Lower lobe of right lung (tissue), 2 donors: ENCODE data around the gene NTM. TPM values are rescaled to one million over a fixed set of nuclear protein-coding genes. Genes with fewer than 3 reads are reported as not detected.

ENCODE experiments used
- ATAC-seq, 2 donors: fragments of 200-7000 bp; cut with Tn5 transposase; one replicate each; pipeline ENCODE4 v1.9.1; 2020 to 2022; ENCODE audit warnings: mild to moderate bottlenecking in 2 of 2, moderate library complexity in 2 of 2
- DNase-seq: peaks from one replicate; pipeline ENCODE4 v3.0.0-alpha.2; 2020
- H3K27ac ChIP-seq: fragments of 200-600 bp; one replicate; pipeline ENCODE4 v1.8.0; 2022
- H3K27me3 ChIP-seq: fragments of 200-600 bp; one replicate; pipeline ENCODE4 v1.8.0; 2022; ENCODE audit warnings: low read depth
- H3K36me3 ChIP-seq: fragments of 200-600 bp; one replicate; pipeline ENCODE4 v1.8.0; 2022; ENCODE audit warnings: mild to moderate bottlenecking
- H3K4me1 ChIP-seq: fragments of 200-600 bp; one replicate; pipeline ENCODE4 v1.8.0; 2022
- H3K4me3 ChIP-seq: fragments of 200-600 bp; one replicate; pipeline ENCODE4 v1.8.0; 2022; ENCODE audit warnings: mild to moderate bottlenecking
- H3K9me3 ChIP-seq: fragments of 200-600 bp; one replicate; pipeline ENCODE4 v1.8.0; 2022
- CTCF ChIP-seq: fragments of 200-600 bp; IDR thresholded peaks from one replicate; pipeline ENCODE4 v1.8.0; 2022; ENCODE audit warnings: antibody characterized with exemption, mild to moderate bottlenecking
- intact Hi-C: fragments of 100-400 bp; cut with DNase I; formaldehyde crosslinking; loops from one replicate; pipeline ENCODE4 v1.11.0; 2022
- total RNA-seq: library from RNA; stranded (reverse); fragmentation: NEBNext Ultra II Directional; extraction: Animal tissue kit (Norgen Biotek cat#: 25700); gene quantifications from one replicate; pipeline ENCODE4 v1.2.1, GENCODE V29; 2021
- donor health status: DM: no; HTN: yes; CAD: no; lungs with severe emphysema.

NTM gene
- total RNA-seq, 1 donor from 2014 or later: 2.3 TPM

DNA sequence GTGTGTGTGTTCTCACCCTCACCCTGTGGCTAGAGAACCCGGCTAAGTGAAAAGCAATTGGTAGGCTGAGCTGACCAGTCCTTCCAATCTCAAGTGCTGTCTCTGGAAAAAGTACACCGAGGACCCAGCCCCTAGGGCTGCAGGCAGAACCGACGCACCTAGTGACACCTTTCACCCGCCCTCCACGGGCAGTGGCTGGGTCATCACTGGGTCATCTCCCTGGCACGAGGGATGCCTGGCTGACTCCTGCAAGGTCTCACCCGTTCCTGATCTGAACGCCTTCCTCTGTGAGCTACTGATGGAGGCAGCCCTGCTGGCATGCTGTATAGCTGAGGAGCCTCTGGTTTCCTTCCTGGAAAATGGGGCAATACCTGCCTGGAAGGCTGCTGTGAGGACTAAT, 311.5 kb downstream of the NTM start:
- DNase-seq (no peak), ATAC-seq (no peak)
- TF ChIP-seq CTCF: no peak
- Histone ChIP-seq H3K9me3 (no peaks in the 10 kb centered on the region), H3K27ac (no peak overlapping the region), H3K36me3 (no peaks in the 10 kb centered on the region), H3K4me1 (no peaks in the 10 kb centered on the region), H3K4me3 (no peak overlapping the region), H3K27me3 (peaks cover 38% of the 10 kb centered on the region)
- intact Hi-C loops: no loop called here

DNA sequence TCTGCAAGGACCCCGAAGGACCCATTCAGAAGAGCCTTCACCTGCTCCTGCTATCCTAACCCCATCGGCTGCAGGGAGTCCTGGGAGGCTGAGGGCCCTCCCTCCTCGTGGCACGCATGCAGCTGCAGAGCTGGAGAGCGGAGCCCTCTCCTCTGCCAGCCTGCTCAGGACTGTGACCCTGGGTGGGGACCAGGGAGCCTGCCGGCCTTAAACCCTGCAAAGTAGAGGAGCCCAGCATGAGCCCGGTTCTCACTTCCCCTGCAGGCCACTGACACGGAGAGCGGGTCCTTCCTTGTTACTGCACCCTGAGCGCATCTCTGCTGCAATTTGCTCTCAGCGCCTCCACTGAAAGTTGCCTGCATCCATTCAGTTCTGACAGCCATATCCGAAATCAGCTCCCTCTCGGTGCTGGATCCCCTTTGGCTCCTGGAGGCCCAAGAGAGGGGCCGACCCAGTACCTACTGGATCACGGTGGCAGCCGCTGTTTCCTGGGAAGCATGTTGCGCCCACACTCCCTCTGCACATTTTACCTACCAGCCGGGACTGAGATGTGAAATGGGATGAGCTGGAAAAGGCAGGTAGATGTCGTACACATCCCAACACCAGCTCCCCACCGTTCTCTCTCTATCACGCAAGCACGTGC, 312.1 kb downstream of the NTM start:
- DNase-seq (no peak), ATAC-seq (no peak)
- Histone ChIP-seq H3K36me3 (no peaks in the 10 kb centered on the region), H3K27me3 (peaks cover 38% of the 10 kb centered on the region), H3K4me1 (no peaks in the 10 kb centered on the region), H3K9me3 (no peaks in the 10 kb centered on the region), H3K27ac (no peak overlapping the region), H3K4me3 (no peak overlapping the region)
- intact Hi-C loops: no loop called here
- TF ChIP-seq CTCF: no peak

DNA sequence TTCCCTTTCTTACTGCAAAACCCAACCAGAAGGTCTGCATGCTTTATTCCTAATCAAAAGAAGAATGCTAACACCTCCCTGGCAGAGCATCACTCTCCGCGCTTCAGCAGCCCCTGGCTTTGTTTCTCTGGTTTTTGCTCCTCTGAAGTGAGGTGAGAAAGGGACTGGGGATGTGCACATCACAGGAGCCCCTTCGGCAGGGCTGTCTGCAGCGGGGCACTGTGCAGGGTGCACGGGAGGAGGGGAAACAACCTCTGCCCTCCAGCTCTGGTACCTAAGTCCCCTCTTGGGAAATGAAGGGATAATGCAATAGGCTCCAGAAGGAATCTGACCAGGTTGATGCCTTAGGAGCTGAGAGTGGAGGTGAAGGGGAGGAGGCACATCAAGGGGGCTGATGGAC, 312.7 kb downstream of the NTM start:
- no peak for TF ChIP-seq CTCF
- ATAC-seq (no peak), DNase-seq (no peak)
- peaks cover 38% of the 10 kb centered on the region for H3K27me3 ChIP-seq
- H3K4me3 ChIP-seq: no peak overlapping the region
- intact Hi-C loops: no loop called here
- H3K4me1 ChIP-seq: no peaks in the 10 kb centered on the region
- H3K27ac ChIP-seq: no peak overlapping the region
- H3K36me3 ChIP-seq: no peaks in the 10 kb centered on the region
- H3K9me3 ChIP-seq: no peaks in the 10 kb centered on the region

GRCh38 chr11:131683666-131684065, 313.3 kb downstream of the NTM start:
- intact Hi-C loops: no loop called here
- H3K36me3 ChIP-seq: no peaks in the 10 kb centered on the region
- ATAC-seq (no peak), DNase-seq (no peak)
- H3K27ac ChIP-seq: no peak overlapping the region
- no peaks in the 10 kb centered on the region for H3K4me1 ChIP-seq
- H3K27me3 ChIP-seq: peaks cover 42% of the 10 kb centered on the region
- no peak overlapping the region for H3K4me3 ChIP-seq
- TF ChIP-seq CTCF: no peak
- no peaks in the 10 kb centered on the region for H3K9me3 ChIP-seq

GRCh38 chr11:131684111-131685060, 314.0 kb downstream of the NTM start:
- ATAC-seq (no peak), DNase-seq (no peak)
- Histone ChIP-seq H3K27ac (no peak overlapping the region), H3K9me3 (no peaks in the 10 kb centered on the region), H3K27me3 (peaks cover 49% of the 10 kb centered on the region), H3K4me1 (no peaks in the 10 kb centered on the region), H3K4me3 (no peak overlapping the region), H3K36me3 (no peaks in the 10 kb centered on the region)
- intact Hi-C loops: no loop called here
- TF ChIP-seq CTCF: no peak
